Measurements from ENCODE around the gene LRP2. TPM values are rescaled to one million over a fixed set of nuclear protein-coding genes. Genes with fewer than 3 reads are reported as not detected.

LRP2 gene
- total and polyA plus RNA-seq, 4 donors = 0.19 to 5.7 (median 0.40) TPM

DNA sequence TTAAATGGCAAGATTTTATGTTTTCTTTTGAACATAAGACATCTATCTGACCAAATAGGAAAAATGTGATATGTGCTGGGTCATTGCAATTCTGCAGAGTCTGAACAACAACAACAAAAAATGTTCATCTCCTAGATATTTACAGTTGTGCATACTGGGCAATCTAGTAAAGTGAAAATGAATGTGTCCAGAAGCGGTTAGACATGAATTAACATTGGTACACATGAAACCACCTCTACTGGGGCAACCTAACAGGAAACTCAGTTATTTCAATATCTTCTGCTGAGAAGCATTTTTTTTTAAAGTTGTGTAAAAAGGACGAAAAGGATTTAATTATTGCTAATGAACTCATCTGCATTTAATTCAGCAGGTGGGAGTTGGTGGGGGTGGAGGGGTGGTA lies 216.1 kb downstream of the LRP2 start (continued):
- TF ChIP-seq, protein P1, sequence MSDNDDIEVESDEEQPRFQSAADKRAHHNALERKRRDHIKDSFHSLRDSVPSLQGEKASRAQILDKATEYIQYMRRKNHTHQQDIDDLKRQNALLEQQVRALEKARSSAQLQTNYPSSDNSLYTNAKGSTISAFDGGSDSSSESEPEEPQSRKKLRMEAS (IDR thresholded peaks at IDR 0.05) = no peak

- Histone ChIP-seq H3K36me3 (ENCODE audit: control insufficient read depth in 4 of 4, insufficient read depth in 3 of 4, low read depth in 1 of 4, low read length in 3 of 4) (no peaks in the 10 kb centered on the region), H3K27ac (ENCODE audit: low read depth in 1 of 2, low read length in 2 of 2) (no peak overlapping the region)
- no peak for TF ChIP-seq FOXA1 (IDR thresholded peaks at IDR 0.05)
- no peak for TF ChIP-seq YY1 (IDR thresholded peaks at IDR 0.05)
- no peak for TF ChIP-seq RAD21 (IDR thresholded peaks at IDR 0.05)
- TF ChIP-seq EGR1 (IDR thresholded peaks at IDR 0.05; ENCODE audit: low read depth in 2 of 2) = no peak
- TF ChIP-seq, protein P1 (IDR thresholded peaks at IDR 0.05) = no peak
- no peak for TF ChIP-seq HNF4A (conservative IDR thresholded peaks at IDR 0.05)
- no peak for TF ChIP-seq REST (IDR thresholded peaks at IDR 0.05)
- TF ChIP-seq TAF1 (conservative IDR thresholded peaks at IDR 0.05) = no peak
- TF ChIP-seq, protein P2, sequence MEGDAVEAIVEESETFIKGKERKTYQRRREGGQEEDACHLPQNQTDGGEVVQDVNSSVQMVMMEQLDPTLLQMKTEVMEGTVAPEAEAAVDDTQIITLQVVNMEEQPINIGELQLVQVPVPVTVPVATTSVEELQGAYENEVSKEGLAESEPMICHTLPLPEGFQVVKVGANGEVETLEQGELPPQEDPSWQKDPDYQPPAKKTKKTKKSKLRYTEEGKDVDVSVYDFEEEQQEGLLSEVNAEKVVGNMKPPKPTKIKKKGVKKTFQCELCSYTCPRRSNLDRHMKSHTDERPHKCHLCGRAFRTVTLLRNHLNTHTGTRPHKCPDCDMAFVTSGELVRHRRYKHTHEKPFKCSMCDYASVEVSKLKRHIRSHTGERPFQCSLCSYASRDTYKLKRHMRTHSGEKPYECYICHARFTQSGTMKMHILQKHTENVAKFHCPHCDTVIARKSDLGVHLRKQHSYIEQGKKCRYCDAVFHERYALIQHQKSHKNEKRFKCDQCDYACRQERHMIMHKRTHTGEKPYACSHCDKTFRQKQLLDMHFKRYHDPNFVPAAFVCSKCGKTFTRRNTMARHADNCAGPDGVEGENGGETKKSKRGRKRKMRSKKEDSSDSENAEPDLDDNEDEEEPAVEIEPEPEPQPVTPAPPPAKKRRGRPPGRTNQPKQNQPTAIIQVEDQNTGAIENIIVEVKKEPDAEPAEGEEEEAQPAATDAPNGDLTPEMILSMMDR (IDR thresholded peaks at IDR 0.05; ENCODE audit: low read depth, low read length, missing input control) = no peak
- no peak for TF ChIP-seq GABPA (IDR thresholded peaks at IDR 0.05 in 1 of 2, conservative IDR thresholded peaks at IDR 0.05 in 1 of 2)
- TF ChIP-seq HNF4G (IDR thresholded peaks at IDR 0.05) = no peak
- no peak for TF ChIP-seq RXRA (IDR thresholded peaks at IDR 0.05)
- no peak for TF ChIP-seq FOXA2 (IDR thresholded peaks at IDR 0.05)
- TF ChIP-seq NR2F2 (IDR thresholded peaks at IDR 0.05) = no peak
These were observed 218.3 kb downstream of the LRP2 start for GRCh38 chr2:169143998-169144397.

GRCh38 chr2:169141713-169142352 lies 220.5 kb downstream of the LRP2 start:
- H3K27ac ChIP-seq (ENCODE audit: low read depth in 1 of 2, low read length in 2 of 2) = no peak overlapping the region
- H3K4me3 ChIP-seq (ENCODE audit: low read depth in 1 of 3, low read length in 3 of 3) = no peak overlapping the region
- no peak for TF ChIP-seq GABPA (IDR thresholded peaks at IDR 0.05 in 1 of 2, conservative IDR thresholded peaks at IDR 0.05 in 1 of 2)
- TF ChIP-seq RXRA (IDR thresholded peaks at IDR 0.05) = no peak
- TF ChIP-seq SP1 (IDR thresholded peaks at IDR 0.05) = no peak
- no peak for TF ChIP-seq HNF4G (IDR thresholded peaks at IDR 0.05)
- TF ChIP-seq, protein P2 (IDR thresholded peaks at IDR 0.05; ENCODE audit: low read depth, low read length, missing input control) = peak; percentile 76
- TF ChIP-seq RAD21 (IDR thresholded peaks at IDR 0.05) = peak; percentile 72 to 86
- TF ChIP-seq JUND (IDR thresholded peaks at IDR 0.05) = no peak
- no peak for TF ChIP-seq ZBTB33 (IDR thresholded peaks at IDR 0.05)
- no peak for TF ChIP-seq YY1 (IDR thresholded peaks at IDR 0.05)
- no peaks in the 10 kb centered on the region for H3K4me1 ChIP-seq (ENCODE audit: control insufficient read depth in 4 of 4, insufficient read depth in 4 of 4, low read length in 3 of 4)
- DNase-seq (ENCODE audit: low spot score) = peak; percentile 71
- H3K36me3 ChIP-seq (ENCODE audit: control insufficient read depth in 4 of 4, insufficient read depth in 3 of 4, low read depth in 1 of 4, low read length in 3 of 4) = no peaks in the 10 kb centered on the region
- no peaks in the 10 kb centered on the region for H3K9me3 ChIP-seq (ENCODE audit: control insufficient read depth in 4 of 4, low read length in 3 of 4)
- no peaks in the 10 kb centered on the region for H3K27me3 ChIP-seq (ENCODE audit: control insufficient read depth in 4 of 4, insufficient read depth in 4 of 4, low read length in 3 of 4)
- no peak overlapping the region for H3K9ac ChIP-seq (ENCODE audit: low read depth in 1 of 2, low read length in 2 of 2)
- WGBS = 29% methylated on average over 10 of the region's 10 CpGs

More at GRCh38 chr2:169143998-169144397, 218.3 kb downstream of the LRP2 start:
- no peak overlapping the region for H3K9ac ChIP-seq (ENCODE audit: low read depth in 1 of 2, low read length in 2 of 2)
- H3K9me3 ChIP-seq (ENCODE audit: control insufficient read depth in 4 of 4, low read length in 3 of 4) = no peaks in the 10 kb centered on the region
- DNase-seq (ENCODE audit: low spot score) = no peak
- H3K4me1 ChIP-seq (ENCODE audit: control insufficient read depth in 4 of 4, insufficient read depth in 4 of 4, low read length in 3 of 4) = no peaks in the 10 kb centered on the region
- no peaks in the 10 kb centered on the region for H3K27me3 ChIP-seq (ENCODE audit: control insufficient read depth in 4 of 4, insufficient read depth in 4 of 4, low read length in 3 of 4)
- H3K4me3 ChIP-seq (ENCODE audit: low read depth in 1 of 3, low read length in 3 of 3) = no peak overlapping the region
- WGBS = 74% methylated on average over 3 of the region's 3 CpGs

All from liver (tissue), 9 donors.